ENCODE results near the gene LDLR. TPM values are rescaled to one million over a fixed set of nuclear protein-coding genes. Genes with fewer than 3 reads are reported as not detected.

LDLR gene
- total and polyA plus RNA-seq, 2 of the 4 experiments (the other 2 are of a cell fraction): 45.2 to 53.8 TPM

GRCh38 chr19:11047866-11048265 lies 41.4 kb upstream of the LDLR start:
- no peak overlapping the region for H2AK9ac ChIP-seq (replicated peaks; ENCODE audit: low read depth, low read length, poor library complexity)
- no peak overlapping the region for H3K9ac ChIP-seq (ENCODE audit: low read depth, low read length)
- no peak overlapping the region for H2AK5ac ChIP-seq (ENCODE audit: low read depth, low read length)
- intact Hi-C loops (cut with micrococcal nuclease) (no loop called here), in situ Hi-C loops (cut with MboI; ENCODE audit: low sequenced_read_pairs) (no loop called here), dilution Hi-C loops (cut with HindIII; ENCODE audit: low sequenced_read_pairs, unreplicated experiment) (no loop called here)
- H4K20me1 ChIP-seq (ENCODE audit: insufficient read depth, low read length): peaks cover 8% of the 10 kb centered on the region; the same call in 1 of the 2 replicates
- no TSS peak for BruUV-seq (replicated peaks)
- H3K79me1 ChIP-seq (ENCODE audit: low read depth in 1 of 2, low read length in 2 of 2): peaks cover 27 to 57% of the 10 kb centered on the region in 2 experiments
- ATAC-seq (ENCODE audit: low read depth) (no peak), DNase-seq (no peak)
- H3K27ac ChIP-seq (ENCODE audit: insufficient read depth, low read length): no peak overlapping the region
- no peak overlapping the region for H4K91ac ChIP-seq (ENCODE audit: insufficient read depth, low read depth, low read length)
- no peak overlapping the region for H4K5ac ChIP-seq (ENCODE audit: low read depth, low read length)
- H3K4me1 ChIP-seq (ENCODE audit: control insufficient read depth, insufficient read depth, low read length): no peaks in the 10 kb centered on the region
- H4K8ac ChIP-seq (ENCODE audit: low read depth in 2 of 2, low read length in 2 of 2): no peak overlapping the region
- H2BK15ac ChIP-seq (ENCODE audit: low read depth, low read length): no peak overlapping the region
- H2BK5ac ChIP-seq (ENCODE audit: low read depth, low read length, poor library complexity, severe bottlenecking): no peak overlapping the region
- no peak overlapping the region for H3K4ac ChIP-seq (ENCODE audit: low read depth, low read length)
- no peaks in the 10 kb centered on the region for H3K9me1 ChIP-seq (ENCODE audit: insufficient read depth, low read length)
- no peak overlapping the region for H3K23ac ChIP-seq (ENCODE audit: low read depth, low read length)
- no peak for TF ChIP-seq BHLHE40 (IDR thresholded peaks at IDR 0.05; ENCODE audit: low read depth, low read length)
- TF ChIP-seq MAZ (IDR thresholded peaks at IDR 0.05; ENCODE audit: borderline replicate concordance, low read depth, low read length): no peak
- no peak for TF ChIP-seq MAFK (IDR thresholded peaks at IDR 0.05; ENCODE audit: low read depth, low read length)
- TF ChIP-seq ELK1 (IDR thresholded peaks at IDR 0.05; ENCODE audit: borderline replicate concordance, low read depth, low read length): no peak
- TF ChIP-seq, protein P1, sequence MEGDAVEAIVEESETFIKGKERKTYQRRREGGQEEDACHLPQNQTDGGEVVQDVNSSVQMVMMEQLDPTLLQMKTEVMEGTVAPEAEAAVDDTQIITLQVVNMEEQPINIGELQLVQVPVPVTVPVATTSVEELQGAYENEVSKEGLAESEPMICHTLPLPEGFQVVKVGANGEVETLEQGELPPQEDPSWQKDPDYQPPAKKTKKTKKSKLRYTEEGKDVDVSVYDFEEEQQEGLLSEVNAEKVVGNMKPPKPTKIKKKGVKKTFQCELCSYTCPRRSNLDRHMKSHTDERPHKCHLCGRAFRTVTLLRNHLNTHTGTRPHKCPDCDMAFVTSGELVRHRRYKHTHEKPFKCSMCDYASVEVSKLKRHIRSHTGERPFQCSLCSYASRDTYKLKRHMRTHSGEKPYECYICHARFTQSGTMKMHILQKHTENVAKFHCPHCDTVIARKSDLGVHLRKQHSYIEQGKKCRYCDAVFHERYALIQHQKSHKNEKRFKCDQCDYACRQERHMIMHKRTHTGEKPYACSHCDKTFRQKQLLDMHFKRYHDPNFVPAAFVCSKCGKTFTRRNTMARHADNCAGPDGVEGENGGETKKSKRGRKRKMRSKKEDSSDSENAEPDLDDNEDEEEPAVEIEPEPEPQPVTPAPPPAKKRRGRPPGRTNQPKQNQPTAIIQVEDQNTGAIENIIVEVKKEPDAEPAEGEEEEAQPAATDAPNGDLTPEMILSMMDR (conservative IDR thresholded peaks at IDR 0.05; ENCODE audit: low read depth, low read length): no peak
- no peak for TF ChIP-seq RCOR1 (IDR thresholded peaks at IDR 0.05; ENCODE audit: insufficient replicate concordance, low read length)
- no peak for TF ChIP-seq POLR2A (IDR thresholded peaks at IDR 0.05; ENCODE audit: low read depth, low read length)
- no peak for TF ChIP-seq SMC3 (IDR thresholded peaks at IDR 0.05; ENCODE audit: low read depth, low read length)
- no peak for TF ChIP-seq FOS (IDR thresholded peaks at IDR 0.05; ENCODE audit: low read depth, low read length)
- TF ChIP-seq CEBPB (IDR thresholded peaks at IDR 0.05; ENCODE audit: low read depth, low read length): no peak
- no peak for TF ChIP-seq RFX5 (IDR thresholded peaks at IDR 0.05; ENCODE audit: low read depth, low read length)
- no peak for TF ChIP-seq NFE2L2 (IDR thresholded peaks at IDR 0.05; ENCODE audit: low read depth, low read length)
- no peak for TF ChIP-seq MXI1 (IDR thresholded peaks at IDR 0.05; ENCODE audit: borderline replicate concordance, low read depth, low read length)
- no peak for TF ChIP-seq RAD21 (IDR thresholded peaks at IDR 0.05; ENCODE audit: low read length)
- TF ChIP-seq CHD1 (IDR thresholded peaks at IDR 0.05; ENCODE audit: low read depth, low read length): no peak
- TF ChIP-seq, protein P2, sequence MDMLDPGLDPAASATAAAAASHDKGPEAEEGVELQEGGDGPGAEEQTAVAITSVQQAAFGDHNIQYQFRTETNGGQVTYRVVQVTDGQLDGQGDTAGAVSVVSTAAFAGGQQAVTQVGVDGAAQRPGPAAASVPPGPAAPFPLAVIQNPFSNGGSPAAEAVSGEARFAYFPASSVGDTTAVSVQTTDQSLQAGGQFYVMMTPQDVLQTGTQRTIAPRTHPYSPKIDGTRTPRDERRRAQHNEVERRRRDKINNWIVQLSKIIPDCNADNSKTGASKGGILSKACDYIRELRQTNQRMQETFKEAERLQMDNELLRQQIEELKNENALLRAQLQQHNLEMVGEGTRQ (IDR thresholded peaks at IDR 0.05; ENCODE audit: low read depth, low read length): no peak
- H3K4me2 ChIP-seq (ENCODE audit: low read depth, low read length): no peak overlapping the region
- POLR2A ChIA-PET (ENCODE audit: unreplicated experiment): no interaction called here
- H3K18ac ChIP-seq (ENCODE audit: low read depth, low read length): no peak overlapping the region
- H2BK120ac ChIP-seq (ENCODE audit: low read depth, low read length): no peak overlapping the region
- no peaks in the 10 kb centered on the region for H3K9me3 ChIP-seq (ENCODE audit: control insufficient read depth, insufficient read depth, low read length)
- H2AFZ ChIP-seq (replicated peaks; ENCODE audit: low read length, poor library complexity): no peak overlapping the region
- no peak overlapping the region for H2BK20ac ChIP-seq (ENCODE audit: low read depth, low read length)
- WGBS, 2 experiments (ENCODE audit: extremely low coverage in 2 of 2, insufficient read length in 1 of 2): no CpG with 5 or more reads among the region's 4 CpGs
- no peaks in the 10 kb centered on the region for H3K27me3 ChIP-seq (ENCODE audit: control insufficient read depth, insufficient read depth, low read length)
- no peak overlapping the region for H3K14ac ChIP-seq (replicated peaks; ENCODE audit: low read depth, low read length)
- CTCF ChIA-PET: interaction anchor here (1.2 kb wide), 1 partner anchor 12 kb away, joined by 4 read pairs; no protein-coding TSS in a partner anchor
- H3K56ac ChIP-seq (ENCODE audit: extremely low read depth, insufficient read depth, low read length): no peak overlapping the region
- no peak overlapping the region for H3K4me3 ChIP-seq (ENCODE audit: insufficient read depth, low read depth, low read length)
- peaks cover 52% of the 10 kb centered on the region for H3K36me3 ChIP-seq (ENCODE audit: control insufficient read depth, insufficient read depth, low read length)
